22Rv1 (cell line): ENCODE measurements around the gene ARVCF.

Experiments
- CTCF ChIP-seq: fragments of 450-650 bp; IDR thresholded peaks from 2 replicates; pipeline ENCODE4 v1.5.1; 2017; ENCODE audit warnings: mild to moderate bottlenecking
- ZFX ChIP-seq: fragments of 450-650 bp; IDR thresholded peaks from 2 replicates; pipeline ENCODE4 v1.6.1; 2017; ENCODE audit warnings: antibody characterized with exemption, borderline replicate concordance

DNA sequence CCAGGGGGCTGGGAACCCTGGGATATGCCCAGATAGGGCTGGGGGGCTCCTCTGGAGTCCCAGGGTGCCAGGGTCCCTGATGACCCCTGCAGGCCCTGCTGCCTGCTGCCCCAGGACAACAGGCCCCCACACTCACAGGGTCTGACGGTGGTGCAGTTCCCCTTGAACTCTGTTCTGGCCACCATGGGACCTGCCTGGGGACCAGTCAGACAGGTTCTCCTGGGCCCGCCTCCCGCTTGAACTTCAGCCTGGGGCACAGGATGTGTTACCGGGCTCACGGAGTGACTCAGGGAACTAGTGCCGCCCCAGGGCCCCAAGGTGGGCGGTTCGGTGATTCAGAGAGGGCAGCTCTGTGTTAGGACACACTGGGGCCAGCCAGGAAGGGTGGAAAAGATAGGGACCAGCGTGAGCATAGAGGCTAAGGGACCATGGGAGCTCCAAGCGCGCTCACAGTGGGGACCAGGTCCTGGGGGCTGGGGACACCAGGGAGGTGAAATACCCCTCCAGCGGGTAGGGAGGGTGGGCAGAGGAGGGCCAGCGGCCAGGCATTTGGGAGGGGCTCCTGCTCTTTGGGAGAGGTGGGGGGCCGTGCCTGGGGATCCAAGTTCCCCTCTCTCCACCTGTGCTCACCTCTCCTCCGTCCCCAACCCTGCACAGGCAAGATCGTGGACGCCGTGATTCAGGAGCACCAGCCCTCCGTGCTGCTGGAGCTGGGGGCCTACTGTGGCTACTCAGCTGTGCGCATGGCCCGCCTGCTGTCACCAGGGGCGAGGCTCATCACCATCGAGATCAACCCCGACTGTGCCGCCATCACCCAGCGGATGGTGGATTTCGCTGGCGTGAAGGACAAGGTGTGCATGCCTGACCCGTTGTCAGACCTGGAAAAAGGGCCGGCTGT is 53.5 kb downstream of the ARVCF start:
- TF ChIP-seq CTCF (no peak), ZFX (no peak)
